Measurements from ENCODE around the gene GUCY2F. TPM values are rescaled to one million over a fixed set of nuclear protein-coding genes. Genes with fewer than 3 reads are reported as not detected.

The GUCY2F gene
- total RNA-seq: not detected in 2 replicates

GRCh38 chrX:109481986-109482385 lies at the start of gene GUCY2F:
TSS of gene GUCY2F (minus strand) at chrX:109482086. CDS start at chrX:109475936, 6,150 bp downstream.

Other genes with a start within 250 kb of the GUCY2F start
- gene NXT2, start 54.8 kb upstream of the GUCY2F start, total RNA-seq: 5.8 and 7.2 TPM in 2 replicates
- 0.31 TPM in 1 of 2 replicates, not detected in the other for gene KCNE5, start 143.1 kb upstream of the GUCY2F start, total RNA-seq

Data from cardiac ventricle fibroblast (primary cell).